Type B pancreatic cell (in vitro differentiated cells): ENCODE data around the gene UTF1. TPM values are rescaled to one million over a fixed set of nuclear protein-coding genes. Genes with fewer than 3 reads are reported as not detected.

Experiments used
- DNase-seq: peaks from one replicate; pipeline ENCODE4 v3.0.0; 2021; ENCODE audit warnings: mixed read lengths; ENCODE audit not compliant: unreplicated experiment; ENCODE audit errors: extremely low spot score
- H3K27ac Mint-ChIP-seq: 2 replicates; pipeline ENCODE4 v1.8.0; 2021; ENCODE audit warnings: mild to moderate bottlenecking, mixed read lengths
- H3K27me3 Mint-ChIP-seq: 2 replicates; pipeline ENCODE4 v1.8.0; 2021; ENCODE audit warnings: mixed read lengths
- H3K36me3 Mint-ChIP-seq: 2 replicates; pipeline ENCODE4 v1.8.0; 2021; ENCODE audit warnings: mixed read lengths
- H3K4me1 Mint-ChIP-seq: one replicate; pipeline ENCODE4 v1.8.0; 2021; ENCODE audit warnings: mixed read lengths; ENCODE audit not compliant: unreplicated experiment
- H3K4me3 Mint-ChIP-seq: 2 replicates; pipeline ENCODE4 v1.8.0; 2021; ENCODE audit warnings: mild to moderate bottlenecking, mixed read lengths
- H3K9me3 Mint-ChIP-seq: 2 replicates; pipeline ENCODE4 v1.8.0; 2021; ENCODE audit warnings: mixed read lengths
- CTCF ChIP-seq: fragments of 200-600 bp; sonication (generic); conservative IDR thresholded peaks from 2 replicates; pipeline ENCODE4 v1.5.0; 2021; ENCODE audit warnings: antibody characterized with exemption, mild to moderate bottlenecking
- long read RNA-seq: library from polyadenylated mRNA; unstranded; transcript quantifications from one replicate; pipeline ENCODE4 v2.0.0, GENCODE V29; 2020
- total RNA-seq: library from RNA; stranded (reverse); gene quantifications from 2 replicates; pipeline ENCODE4 v1.2.1, GENCODE V29; 2021; ENCODE audit warnings: low replicate concordance

The UTF1 gene, protein sequence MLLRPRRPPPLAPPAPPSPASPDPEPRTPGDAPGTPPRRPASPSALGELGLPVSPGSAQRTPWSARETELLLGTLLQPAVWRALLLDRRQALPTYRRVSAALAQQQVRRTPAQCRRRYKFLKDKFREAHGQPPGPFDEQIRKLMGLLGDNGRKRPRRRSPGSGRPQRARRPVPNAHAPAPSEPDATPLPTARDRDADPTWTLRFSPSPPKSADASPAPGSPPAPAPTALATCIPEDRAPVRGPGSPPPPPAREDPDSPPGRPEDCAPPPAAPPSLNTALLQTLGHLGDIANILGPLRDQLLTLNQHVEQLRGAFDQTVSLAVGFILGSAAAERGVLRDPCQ
- not detected in 2 replicates for total RNA-seq
- long read RNA-seq: 0 reads

DNA sequence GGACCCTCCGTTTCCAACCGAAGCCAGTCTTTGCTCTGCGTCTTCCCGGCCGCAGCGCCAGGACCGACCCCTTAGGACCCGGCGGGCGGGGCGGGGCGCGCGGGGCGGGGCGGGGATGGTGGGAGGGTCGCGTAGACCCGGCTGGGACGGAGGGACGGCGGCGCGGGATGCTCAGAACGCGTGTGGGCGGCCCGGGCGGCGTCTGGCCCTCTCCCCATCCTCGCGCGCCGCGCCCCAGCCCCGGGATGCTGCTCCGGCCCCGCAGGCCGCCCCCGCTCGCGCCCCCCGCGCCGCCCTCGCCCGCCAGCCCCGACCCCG lies at the start of gene UTF1:
UTF1 (plus strand) TSS at position 174 of the 318 bp plus-strand sequence; CDS start at position 246, 72 bp downstream.
- no peak for DNase-seq
- H3K4me3 Mint-ChIP-seq: peak within 1 kb of the TSS; percentile 9
- H3K9me3 Mint-ChIP-seq: no peaks in the 10 kb centered on the region
- H3K27me3 Mint-ChIP-seq: peaks cover 74% of the 10 kb centered on the region
- no peaks in the 10 kb centered on the region for H3K36me3 Mint-ChIP-seq
- H3K4me1 Mint-ChIP-seq: no peaks in the 10 kb centered on the region
- no peak for TF ChIP-seq CTCF
- no peak within 1 kb of the TSS for H3K27ac Mint-ChIP-seq

GRCh38 chr10:133180965-133181639 lies 48.9 kb upstream of the UTF1 start:
- Mint-ChIP-seq H3K4me1 (no peaks in the 10 kb centered on the region), H3K27me3 (no peaks in the 10 kb centered on the region), H3K9me3 (no peaks in the 10 kb centered on the region), H3K36me3 (peaks cover 6% of the 10 kb centered on the region), H3K27ac (no peak overlapping the region), H3K4me3 (no peak overlapping the region)
- TF ChIP-seq CTCF: no peak
- DNase-seq: no peak

DNA sequence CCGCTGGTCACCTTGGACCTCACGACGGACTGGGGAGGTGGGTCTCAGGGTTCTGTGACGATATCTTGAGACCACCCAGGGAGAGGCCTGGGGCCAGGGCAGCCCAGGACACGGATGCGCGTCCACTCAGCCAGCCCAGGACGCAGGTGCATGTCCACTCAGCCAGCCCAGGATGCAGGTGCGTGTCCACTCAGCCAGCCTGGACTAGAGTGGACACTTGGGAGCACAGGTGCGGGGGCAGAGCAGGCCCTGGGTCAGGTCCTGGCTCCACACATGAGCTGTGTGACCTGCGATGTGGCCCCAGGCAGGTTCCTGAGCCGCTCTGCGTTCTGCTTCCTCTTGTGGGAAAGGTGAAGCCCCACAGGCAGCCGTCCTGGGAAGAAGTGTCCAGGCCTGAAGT lies 47.8 kb upstream of the UTF1 start:
- no peak for DNase-seq
- no peak for TF ChIP-seq CTCF
- no peak overlapping the region for H3K27ac Mint-ChIP-seq
- no peaks in the 10 kb centered on the region for H3K4me1 Mint-ChIP-seq
- H3K27me3 Mint-ChIP-seq: no peaks in the 10 kb centered on the region
- no peaks in the 10 kb centered on the region for H3K9me3 Mint-ChIP-seq
- peaks cover 4% of the 10 kb centered on the region for H3K36me3 Mint-ChIP-seq
- no peak overlapping the region for H3K4me3 Mint-ChIP-seq

DNA sequence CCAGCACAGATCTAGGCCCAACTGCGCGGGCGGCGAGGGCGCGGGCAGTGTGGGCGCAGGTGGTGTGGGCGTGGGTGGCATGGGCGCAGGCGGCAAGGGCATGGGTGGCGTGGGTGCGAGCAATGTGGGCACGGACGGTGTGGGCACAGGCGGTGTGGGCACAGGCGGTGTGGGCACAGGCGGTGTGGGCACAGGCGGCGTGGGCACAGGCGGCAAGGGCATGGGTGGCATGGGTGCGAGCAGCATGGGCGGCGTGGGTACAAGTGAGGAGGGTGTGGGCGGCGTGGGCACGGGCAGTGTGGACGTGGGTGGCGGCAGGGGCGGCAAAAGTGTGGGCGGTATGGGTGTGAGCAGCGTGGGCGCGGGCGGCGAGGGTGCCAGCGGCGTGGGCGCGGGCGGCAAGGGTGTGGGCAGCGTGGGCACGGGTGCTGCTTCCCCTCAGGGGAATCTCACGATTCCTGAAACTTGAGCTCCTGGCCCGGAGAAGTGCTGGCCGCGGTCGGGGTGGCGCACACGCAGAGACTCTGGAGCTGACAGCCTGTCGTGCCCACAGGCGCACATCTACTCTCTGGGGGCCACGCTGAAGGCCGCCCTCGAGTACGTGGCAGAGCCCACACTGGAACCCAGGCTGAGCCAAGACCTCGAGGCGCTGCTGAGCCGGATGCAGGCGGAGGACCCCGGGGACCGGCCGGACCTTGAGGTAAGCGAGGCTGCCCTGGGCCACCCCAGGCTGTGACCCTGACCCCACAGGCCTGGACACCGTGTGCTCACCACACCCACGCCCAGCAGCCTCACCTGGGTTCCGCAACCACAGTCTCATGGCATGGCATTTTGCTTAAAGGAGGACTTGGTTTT lies 47.0 kb upstream of the UTF1 start:
- no peaks in the 10 kb centered on the region for H3K27me3 Mint-ChIP-seq
- H3K9me3 Mint-ChIP-seq: no peaks in the 10 kb centered on the region
- no peak overlapping the region for H3K4me3 Mint-ChIP-seq
- H3K4me1 Mint-ChIP-seq: no peaks in the 10 kb centered on the region
- DNase-seq: no peak
- H3K36me3 Mint-ChIP-seq: no peaks in the 10 kb centered on the region
- H3K27ac Mint-ChIP-seq: no peak overlapping the region
- TF ChIP-seq CTCF: no peak

DNA sequence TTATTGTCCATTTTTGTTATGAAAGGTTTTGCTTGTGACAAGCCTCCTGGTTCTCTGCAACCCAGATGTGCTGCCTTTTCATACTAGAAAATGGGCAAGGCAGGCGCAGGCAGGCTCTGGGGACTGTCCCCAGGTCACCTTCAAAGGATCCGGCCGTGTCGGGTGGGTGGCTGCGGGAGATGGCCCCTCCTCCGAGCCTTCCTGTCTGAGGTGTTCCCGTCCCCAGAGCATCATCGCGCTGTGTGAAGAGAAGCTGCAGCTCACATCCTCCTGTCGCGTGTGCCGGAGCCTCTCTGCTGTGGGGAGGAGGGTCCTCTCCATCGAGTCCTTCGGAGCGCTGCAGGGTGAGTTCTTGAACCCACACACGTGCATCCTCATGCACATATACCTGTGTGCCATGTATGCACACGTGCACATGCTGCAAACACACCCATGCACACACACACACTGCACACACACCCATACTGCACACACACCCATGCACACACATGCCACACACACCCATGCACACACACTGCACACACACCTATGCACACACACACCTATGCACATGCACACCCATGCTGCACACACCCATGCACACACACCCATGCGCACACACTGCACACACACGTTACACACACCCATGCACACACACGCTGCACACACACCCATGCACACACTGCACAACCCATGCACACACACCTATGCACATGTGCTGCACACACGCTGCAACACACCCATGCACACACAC lies 46.2 kb upstream of the UTF1 start:
- no peaks in the 10 kb centered on the region for H3K27me3 Mint-ChIP-seq
- no peaks in the 10 kb centered on the region for H3K36me3 Mint-ChIP-seq
- no peak overlapping the region for H3K4me3 Mint-ChIP-seq

More for the DNA sequence above, 46.2 kb upstream of the UTF1 start:
- no peak for DNase-seq
- TF ChIP-seq CTCF: no peak
- H3K9me3 Mint-ChIP-seq: no peaks in the 10 kb centered on the region
- no peaks in the 10 kb centered on the region for H3K4me1 Mint-ChIP-seq
- no peak overlapping the region for H3K27ac Mint-ChIP-seq
